Stimulated activated CD4-positive, alpha-beta T cell treated with anti-CD3 and anti-CD28 coated beads, Interleukin-1b, Interleukin-23, amount 100 ng/mL, for 1 hour (primary cell): ENCODE data around the gene ARID1B.

Experiments used
- DNase-seq, 2 donors: peaks; one replicate each; pipeline ENCODE4 v3.0.0-alpha.2; 2020; ENCODE audit warnings: low read depth in 2 of 2

The ARID1B gene

DNA sequence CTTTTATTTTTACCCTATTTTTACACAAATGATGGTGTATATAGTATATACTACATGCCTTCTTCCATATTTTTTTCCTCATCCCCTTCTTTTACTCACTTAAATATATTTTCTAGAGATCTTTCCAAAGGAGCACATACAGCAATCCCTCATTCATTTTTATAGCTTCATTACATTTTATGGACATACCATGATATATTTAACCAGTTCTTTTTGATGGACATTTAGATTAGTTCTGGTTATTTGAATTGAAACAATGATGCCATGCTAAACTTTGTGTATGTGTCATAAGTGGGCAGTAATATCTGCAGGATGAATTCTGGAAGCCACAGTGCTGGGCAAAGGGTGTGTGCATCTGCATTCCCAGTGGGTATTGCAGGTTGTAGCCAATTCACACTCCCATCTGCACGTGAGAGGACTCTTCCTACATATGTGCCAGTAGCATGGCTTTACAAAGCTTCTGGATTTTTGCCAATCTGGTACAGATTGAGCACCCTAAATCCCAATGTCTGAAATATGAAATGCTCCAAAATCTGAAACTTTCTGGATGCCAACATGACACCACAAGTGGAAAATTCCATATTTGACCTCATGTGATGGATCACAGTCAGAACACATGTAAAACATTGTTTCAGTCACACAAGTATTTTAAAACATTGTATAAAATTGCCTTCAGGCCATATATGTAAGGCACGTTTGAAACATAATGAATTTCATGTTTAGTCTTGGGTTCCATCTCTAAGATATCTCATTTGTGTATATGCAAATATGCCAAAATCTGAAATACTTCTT is 127.2 kb downstream of the ARID1B start:
- no peak for DNase-seq

DNA sequence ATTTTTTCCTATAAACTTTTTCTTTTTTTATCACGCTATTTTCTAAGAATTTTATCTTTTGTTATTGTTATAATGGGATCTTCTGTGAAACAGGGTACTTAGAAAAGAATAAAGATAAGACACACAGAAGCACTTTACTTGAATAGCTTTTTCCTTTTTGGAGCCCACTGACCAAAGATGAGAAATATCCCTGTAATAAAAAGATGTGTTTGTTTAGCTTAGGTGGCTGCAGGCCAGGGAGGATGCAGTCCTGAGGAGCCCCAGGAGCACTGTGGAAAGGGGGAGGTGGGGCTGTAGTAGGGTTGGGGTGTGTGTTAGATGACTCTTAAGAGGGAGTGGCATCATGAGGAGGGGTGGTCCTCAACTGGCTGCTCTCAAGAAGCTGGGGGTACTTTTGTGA is 128.6 kb downstream of the ARID1B start:
- no peak for DNase-seq

DNA sequence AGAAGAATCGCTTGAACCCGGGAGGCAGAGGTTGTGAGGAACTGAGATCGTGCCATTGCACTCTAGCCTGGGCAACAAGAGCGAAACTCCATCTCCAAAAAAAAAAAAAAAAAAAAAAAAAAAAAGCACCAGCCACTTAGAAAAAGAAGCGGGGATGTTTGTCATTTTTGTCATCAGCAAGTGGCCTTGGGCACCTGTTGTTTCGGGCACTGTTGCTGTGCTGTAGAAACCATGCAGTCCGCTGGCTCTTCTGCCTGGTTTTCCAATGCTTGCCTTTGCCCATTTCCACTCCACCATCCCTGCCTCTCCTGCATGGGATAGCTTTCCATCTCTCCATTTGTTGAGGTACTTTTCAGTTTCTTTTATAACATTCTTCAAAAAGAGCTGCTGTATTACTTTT is 129.3 kb downstream of the ARID1B start:
- DNase-seq: no peak

DNA sequence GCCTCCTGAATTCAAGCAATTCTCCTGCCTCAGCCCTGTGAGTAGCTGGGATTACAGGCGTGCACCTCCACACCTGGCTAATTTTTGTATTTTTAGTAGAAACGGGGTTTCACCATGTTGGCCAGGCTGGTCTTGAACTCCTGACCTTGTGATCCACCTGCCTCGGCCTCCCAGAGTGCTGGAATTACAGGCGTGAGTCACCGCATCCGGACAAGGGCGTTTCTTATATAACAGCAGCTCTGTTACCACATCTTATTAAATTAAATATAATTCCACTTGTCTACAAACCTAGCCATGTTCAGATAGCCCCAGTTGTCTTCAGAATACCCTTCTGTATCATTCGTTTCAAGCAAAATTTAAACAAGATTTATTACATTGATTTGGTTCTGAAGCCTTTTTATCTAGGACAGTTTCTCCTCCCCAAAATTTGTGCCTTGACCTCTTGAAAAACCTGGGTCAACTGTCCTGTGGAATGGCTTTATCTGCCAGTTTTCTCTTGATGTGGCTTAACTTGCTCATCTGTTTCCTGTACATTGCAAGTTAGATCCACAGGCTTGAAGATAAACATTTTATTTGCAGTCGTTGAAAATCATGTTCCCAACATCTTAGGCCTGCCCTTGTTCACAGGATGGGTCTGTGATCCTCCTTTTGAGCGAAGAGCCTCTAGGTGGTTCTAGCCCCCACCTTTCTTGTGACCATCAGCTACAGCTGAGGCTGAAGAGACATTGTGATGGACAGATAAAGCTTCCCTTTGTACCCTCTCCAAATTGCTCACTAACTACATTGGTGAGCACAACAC is 132.2 kb downstream of the ARID1B start:
- no peak for DNase-seq

DNA sequence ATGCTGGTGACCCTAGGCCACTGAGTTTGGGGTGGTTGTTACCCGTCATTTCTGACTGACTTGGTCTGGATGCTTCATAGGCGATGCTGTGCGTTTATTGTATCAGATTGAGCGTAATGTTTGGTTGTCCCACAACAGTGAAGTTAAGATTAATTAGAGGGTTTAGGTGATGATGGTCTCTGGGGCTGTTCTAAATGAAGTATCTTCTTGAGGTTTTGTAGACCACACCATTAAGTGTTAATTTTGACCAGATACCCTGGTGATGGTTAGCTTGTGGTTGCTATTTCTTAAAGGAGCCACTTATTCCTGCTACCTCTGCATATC is 132.8 kb downstream of the ARID1B start:
- DNase-seq: no peak

DNA sequence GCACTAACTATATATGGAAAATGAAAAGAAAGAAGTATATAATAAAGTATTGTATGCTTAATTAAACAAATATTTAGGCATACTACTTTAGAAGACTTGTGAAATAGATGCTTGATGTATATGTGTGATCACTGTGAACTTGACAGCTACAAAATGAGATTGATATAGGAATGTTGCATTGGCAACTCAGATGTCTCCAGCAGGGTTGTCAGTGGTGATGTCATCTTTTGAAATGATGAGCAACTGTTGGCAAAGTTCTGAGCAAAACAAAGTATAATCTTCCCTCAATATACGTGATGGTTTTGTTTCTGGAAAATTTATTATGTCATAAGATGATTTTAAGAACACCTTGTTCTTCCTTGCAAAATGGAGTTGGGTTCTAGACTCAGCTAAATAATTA is 133.8 kb downstream of the ARID1B start:
- no peak for DNase-seq

DNA sequence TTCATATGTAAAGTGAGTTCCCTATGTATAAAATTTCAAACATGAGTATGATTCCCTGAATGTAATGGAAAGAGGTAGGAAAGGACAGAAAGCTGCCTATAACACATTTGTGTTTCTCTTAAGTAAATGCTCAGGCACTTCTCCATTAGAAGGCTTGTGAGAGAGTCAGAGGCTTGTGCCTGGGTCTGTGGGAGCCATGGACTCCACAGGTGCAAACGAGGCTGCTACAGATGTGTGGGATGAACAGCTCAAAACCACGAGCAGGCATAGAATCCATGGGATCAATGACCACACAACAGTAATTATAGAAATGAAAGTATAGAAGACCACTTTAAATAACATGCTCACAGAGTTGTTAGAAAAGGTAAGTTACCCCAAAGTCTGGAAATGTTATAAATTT is 134.4 kb downstream of the ARID1B start:
- DNase-seq: no peak

DNA sequence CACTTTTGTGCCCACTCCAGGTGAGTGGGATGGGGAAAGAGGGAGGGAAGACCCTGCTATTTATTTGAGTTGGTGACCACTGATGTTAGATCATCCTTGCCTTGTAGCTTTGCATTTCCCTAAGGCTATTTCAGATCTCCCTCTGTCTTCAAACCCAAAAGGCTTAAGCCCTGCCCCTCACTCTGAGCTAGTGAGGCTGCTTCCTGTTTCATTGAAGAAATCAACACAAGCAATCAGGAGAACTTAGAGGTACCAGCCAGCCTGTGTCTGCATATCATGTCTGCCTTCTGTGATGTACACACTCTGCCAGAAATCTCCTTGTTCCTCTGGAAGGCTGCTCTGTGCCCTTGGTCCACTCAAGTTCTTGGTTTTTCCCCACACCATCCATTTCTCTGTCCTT is 135.3 kb downstream of the ARID1B start:
- no peak for DNase-seq

DNA sequence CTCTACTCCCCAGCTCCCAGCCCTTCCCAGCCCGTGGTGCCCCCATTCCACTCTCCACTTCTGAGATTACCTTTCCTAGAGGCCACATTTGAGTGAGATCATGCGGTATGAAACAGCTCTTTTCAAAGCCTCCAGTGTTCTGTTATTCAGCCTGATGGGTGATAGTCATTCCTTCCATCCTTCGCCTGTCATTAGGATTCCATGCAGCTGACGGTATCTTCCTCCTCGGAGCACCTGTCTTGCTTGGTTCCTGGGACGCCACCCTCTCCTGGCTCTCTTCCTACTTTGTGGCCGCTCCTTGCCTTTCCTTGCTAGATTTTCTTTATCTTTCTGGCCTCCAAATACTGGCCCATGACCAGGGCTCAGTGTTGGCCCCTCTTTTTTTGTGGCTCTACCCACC is 137.0 kb downstream of the ARID1B start:
- DNase-seq: no peak

DNA sequence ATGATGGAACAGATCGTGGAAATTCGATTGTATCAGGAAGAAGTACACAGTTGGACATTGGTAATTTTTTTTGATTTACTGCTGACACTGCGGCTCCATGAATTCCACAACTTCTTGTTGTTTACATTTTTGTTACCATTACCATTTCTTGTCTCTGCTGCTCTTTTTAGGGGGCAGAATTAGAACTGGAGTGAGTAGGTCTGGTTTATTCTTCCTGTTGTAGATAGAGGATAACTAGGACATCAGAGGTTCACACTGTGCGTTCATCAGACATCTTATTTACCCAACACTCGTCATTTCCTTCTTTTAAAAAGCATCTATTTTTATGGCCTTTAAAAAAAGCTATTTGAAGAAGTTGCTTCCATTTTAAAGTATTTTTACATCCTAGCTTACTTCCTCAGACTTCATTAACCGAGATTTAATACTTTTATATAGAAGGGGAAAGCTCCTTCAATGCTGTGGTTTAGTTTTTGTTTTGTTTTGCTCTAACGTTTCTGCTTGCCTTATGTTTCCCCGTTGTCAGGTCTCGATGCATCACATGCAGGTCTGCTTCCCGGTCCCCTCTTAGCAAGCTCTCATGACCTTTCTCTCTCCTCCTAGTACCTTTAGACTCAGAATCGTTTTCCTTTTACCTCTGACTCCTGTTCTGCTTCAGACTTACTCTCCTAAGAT is 139.1 kb downstream of the ARID1B start:
- DNase-seq: no peak

DNA sequence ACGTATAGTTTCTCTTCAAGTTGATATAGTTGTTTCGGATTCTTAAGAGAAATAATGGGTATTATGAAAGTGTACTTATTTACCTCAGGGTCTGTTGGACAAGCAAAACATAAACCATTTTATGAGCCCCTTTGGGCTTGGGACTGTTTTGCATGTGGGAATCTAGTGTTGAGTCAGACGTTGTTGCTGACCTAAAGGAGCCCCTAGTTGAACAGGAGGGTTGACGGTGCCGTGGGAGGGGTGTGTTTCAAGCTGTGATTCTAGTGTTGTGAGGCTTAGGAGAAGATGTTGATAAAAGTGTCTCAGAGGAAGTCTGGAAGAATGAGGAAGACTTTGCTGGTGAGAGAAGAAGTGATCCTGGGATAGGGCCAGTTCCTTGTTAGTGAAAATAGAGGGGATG is 140.0 kb downstream of the ARID1B start:
- DNase-seq: no peak

DNA sequence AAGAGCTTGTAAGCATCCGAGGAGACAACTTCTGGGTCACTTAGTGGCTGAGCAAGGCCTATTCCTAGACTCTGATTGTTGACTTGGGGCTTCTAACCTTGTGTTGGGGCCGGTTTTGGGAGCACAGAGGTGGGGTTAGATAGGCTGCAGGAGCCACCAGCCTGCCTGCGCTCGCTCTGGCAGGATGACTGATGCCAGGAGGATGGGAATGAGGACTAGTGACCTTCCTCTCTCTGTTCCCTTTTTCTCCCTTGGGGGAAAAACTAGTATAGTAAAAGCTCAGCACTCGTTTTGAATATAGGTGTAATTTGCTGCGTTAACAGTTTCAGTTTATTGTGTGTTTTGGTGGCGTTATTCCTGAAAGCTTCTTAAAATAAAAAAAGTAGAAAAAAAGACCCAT is 141.5 kb downstream of the ARID1B start:
- DNase-seq: no peak

DNA sequence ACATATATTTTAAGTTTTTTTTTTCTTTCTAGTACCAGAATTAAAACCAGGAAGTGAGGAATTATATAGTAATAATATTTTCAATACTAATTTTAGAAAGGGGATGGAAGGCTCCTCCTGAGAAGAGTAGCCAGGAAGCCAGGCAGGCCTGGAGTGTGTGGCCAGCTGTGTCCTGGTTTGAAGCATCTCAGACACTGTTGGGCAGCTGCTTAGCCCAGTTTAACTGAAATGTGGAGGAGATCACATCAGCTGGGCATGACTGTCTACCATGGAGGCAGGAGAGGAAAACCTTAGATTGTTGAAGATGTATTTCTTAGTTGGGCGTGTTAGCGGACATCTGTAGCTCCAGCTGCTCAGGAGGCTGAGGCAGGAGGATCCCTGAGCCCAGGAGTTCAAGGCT is 142.2 kb downstream of the ARID1B start:
- DNase-seq: no peak

DNA sequence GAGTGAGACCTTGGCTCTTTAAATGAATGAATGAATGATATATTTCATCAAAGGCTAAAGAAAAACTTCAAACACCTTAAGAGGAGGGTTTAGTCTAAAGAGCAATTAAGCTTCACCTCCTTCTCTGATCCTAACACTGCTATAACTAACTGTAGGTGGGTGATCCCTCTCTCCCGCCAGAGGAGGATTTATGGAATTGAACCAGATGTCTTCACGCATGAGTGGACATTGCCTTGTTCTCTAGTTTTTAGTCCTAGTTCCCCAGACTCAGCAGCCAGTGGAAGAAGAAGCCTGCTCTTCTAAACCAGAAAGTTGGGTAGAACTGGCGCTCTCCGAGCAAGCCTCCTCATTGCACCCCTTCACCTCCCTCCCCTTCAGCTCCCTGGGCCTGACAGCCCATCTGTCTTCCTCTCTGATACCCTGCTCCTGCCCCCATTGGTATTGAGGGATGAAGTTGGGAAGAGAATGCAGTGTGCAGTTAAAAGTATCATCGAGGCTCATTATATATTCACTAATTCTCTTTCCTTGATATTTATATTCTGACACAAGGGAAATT is 142.7 kb downstream of the ARID1B start:
- no peak for DNase-seq

DNA sequence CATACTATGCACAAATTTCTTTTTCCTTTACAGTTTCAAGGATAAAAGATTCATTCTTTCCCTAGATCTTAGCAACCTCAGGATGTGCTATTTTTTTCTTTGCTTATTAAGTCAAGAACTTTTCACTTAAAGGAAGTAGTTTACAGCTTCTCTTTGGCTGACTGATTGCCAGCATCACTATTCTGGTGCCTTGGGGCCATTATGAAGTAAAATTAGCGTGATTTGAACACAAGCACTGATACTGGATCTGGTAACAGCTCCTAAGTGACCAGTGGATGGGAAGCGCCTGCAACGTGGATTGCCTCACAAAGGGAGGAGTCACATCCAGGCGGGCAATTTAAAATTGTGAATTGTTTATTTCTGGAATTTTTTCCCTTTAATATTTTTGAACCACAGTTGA is 147.1 kb downstream of the ARID1B start:
- DNase-seq: no peak

DNA sequence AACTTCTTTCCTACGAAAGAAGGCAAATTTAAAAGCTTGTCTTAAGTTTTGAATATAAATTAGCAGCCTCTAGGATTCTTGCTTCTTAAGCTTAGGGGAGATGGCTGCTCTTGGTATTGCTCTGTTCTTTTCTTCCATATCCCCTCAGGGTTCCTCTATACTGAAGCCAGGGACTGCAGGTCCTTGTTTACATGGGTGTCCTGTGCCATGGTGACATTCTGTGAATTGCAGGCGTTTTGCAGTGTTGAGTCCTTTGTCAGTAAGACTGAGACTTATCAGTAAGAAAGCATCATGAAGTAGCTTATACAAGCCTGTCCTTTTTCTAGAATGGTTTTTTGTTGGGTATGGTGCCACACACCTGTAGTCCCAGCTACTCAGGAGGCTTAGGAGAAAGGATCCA is 147.8 kb downstream of the ARID1B start:
- DNase-seq: no peak

DNA sequence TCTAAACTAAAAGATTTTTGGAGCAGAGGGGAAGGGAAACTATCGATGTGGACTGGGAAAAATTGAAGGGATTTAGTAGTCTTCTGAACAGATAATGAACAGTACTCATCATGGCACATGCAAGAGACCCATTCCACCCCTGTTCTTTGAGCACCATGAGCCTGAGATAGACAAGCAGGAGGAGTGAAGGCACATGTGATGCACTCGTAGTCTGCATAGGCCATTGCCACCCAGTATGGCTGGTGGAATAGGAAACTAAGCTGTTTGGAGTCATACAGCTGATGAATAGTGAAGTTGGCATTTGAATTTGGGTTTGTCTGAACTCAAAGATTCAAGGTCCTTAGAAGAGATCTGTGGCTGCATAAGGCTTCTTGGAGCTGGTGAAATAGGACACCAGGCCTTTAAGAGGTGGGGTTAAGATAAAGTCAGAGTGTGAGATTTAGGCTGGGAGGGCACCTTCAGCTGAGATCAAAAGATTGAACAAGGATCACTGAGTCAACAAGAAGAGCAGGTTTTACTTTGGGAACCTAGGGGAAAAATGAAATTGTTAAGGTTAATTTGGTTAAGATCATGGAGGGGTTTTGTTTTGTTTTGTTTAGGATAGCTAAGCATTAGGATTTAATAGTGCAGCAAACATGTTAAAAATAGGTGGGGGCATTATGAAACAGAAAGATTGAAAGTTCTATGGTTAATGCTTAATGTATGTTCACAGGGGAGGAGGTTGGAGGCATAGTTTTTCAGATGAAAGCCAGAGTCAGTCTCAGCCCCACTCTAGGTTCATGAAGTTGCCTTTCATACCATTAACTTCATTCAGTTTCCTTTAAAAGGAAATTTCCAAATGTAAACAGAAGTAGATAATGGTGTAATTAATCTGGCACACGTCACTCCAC is 148.8 kb downstream of the ARID1B start:
- DNase-seq: no peak

DNA sequence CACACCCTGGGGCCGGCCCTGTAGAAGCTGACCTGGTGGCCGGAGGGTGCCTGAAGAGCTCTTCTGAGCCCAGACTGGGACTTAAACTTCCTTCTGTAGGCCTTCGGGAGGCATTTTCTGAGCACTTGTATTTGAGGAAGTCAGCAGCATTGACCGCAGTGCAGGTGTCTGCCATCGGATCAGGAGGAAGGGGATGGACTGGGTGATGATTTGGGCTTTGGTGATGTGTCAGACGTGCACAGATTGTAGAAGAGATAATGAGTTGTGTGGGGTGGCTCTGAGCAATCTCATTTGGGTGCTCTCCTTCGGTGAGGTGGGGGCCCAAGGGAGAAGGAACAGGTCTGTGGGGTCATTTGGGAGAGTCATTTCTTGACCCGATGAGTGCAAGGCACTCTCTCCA is 150.9 kb downstream of the ARID1B start:
- DNase-seq: no peak

DNA sequence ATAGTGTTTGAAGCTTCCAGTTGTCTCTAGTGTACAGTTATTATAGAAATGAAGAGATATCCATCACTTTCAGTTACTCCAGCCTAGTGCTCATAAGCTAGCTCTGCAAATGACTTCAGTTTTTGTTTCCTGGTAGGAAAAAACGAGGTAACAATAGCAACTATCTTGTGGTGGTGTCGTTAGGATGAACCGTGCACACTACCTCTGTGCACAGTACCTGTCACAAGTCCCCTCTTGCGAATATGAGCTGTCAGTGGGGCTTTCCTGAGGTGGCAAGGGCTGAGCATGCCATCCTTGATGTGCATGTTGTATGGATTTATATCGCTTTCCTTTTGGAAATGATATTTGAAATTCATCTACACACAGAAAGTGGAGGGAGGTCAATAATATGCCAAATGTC is 151.8 kb downstream of the ARID1B start:
- no peak for DNase-seq

DNA sequence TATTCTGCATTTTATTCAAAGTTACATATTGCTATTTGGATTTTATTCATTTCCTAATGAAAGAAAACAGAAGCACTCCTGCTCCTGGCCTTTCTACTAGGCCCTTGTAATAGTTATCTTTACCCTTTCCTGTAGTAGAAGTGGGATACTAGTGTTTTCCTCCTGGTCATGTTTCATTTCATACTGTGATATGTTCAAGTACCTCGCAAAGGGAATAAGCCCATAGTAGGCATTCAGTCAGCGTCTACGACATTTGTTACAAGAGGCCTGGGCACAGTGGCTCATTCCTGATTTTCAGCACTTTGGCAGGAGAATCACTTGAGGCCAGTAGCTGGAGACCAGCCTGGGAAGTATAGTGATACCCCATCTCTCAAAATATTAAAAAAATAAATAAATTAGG is 154.1 kb downstream of the ARID1B start:
- no peak for DNase-seq

DNA sequence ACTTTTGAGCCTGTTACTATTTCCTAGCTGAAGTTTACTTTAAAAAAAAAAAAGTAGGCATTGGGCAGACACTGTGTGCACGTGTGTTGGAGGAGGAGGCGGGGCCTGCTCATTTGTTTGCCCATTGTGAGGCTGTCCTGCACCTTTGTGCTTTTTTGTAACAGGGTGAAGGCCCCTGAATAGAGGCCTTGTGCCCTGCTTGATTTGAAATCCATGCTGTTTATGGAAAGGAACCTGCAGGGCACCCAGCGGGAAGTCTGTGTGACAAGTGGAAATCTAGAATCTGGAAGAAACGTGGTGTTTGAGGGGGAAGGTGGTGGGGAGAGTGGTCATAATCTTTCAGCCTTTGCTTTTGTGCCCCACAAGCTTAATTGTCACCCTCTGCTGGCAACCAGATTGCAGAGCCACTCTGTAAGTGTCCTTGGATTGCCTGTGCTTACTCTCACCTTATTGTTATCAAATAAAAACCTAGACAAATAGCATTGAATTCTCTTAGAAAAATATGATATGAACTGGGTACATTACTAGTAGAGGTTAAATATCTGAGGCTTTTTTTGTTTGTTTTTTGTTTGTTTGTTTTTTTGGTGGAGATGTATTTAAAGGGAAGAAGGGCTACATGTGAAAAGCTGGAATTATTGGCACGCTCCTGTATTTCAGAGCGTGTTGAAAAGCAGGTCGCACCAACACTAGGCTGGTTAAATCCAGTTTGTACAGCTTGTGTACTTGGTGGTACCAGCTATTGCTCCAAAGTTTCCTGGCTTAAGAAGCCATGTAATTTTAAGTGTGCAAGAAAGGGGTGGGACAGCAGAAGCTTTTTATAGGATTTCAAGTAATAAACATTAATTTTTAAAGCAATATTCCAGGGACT is 156.3 kb downstream of the ARID1B start:
- no peak for DNase-seq
